H1 (cell line): ENCODE results near the gene TMEM151A.

Experiments used
- BRCA1 ChIP-seq: IDR thresholded peaks from 2 replicates; pipeline ENCODE4 v1.6.1; 2012; ENCODE audit warnings: low read depth, low read length, improper control_type of control experiment
- CTCF ChIP-seq, 3 experiments: IDR thresholded peaks; 1 replicate in 2 of 3; 2 replicates in 1 of 3; pipeline versions ENCODE4 v1.5.1 to v1.6.1; 2011; ENCODE audit warnings: low read length in 3 of 3, mild to moderate bottlenecking in 3 of 3, inconsistent platforms in 2 of 3, low read depth in 1 of 3, moderate library complexity in 1 of 3; ENCODE audit not compliant: insufficient read depth in 1 of 3; ENCODE audit errors: control extremely low read depth in 1 of 3
- EGR1 ChIP-seq: IDR thresholded peaks from 2 replicates; pipeline ENCODE4 v1.6.1; 2011; ENCODE audit warnings: low read depth, low read length, borderline replicate concordance
- EZH2 ChIP-seq: fragments of 200-600 bp; sonication (generic); IDR thresholded peaks from 2 replicates; pipeline ENCODE4 v1.7.1; 2012; ENCODE audit warnings: low read depth, mild to moderate bottlenecking, moderate library complexity, low read length, inconsistent platforms; ENCODE audit not compliant: severe bottlenecking
- POLR2A ChIP-seq, 2 experiments: IDR thresholded peaks; 1 replicate in 1 of 2; 2 replicates in 1 of 2; pipeline ENCODE4 v1.6.1; 2011; ENCODE audit warnings: low read depth in 2 of 2, low read length in 2 of 2, mild to moderate bottlenecking in 2 of 2; ENCODE audit errors: control extremely low read depth in 1 of 2
- RAD21 ChIP-seq, 2 experiments: IDR thresholded peaks in 1 of 2; conservative IDR thresholded peaks in 1 of 2; 2 replicates each; pipeline ENCODE4 v1.6.1; 2011; ENCODE audit warnings: low read depth in 2 of 2, low read length in 2 of 2, improper control_type of control experiment in 1 of 2, inconsistent platforms in 1 of 2, mild to moderate bottlenecking in 1 of 2, moderate library complexity in 1 of 2
- RXRA ChIP-seq: IDR thresholded peaks from 2 replicates; pipeline ENCODE4 v1.6.1; 2011; ENCODE audit warnings: low read depth, mild to moderate bottlenecking, low read length, moderate library complexity; ENCODE audit not compliant: insufficient read depth
- SP2 ChIP-seq: IDR thresholded peaks from 2 replicates; pipeline ENCODE4 v1.6.1; 2012; ENCODE audit warnings: mild to moderate bottlenecking, low read length, inconsistent platforms
- TAF1 ChIP-seq: IDR thresholded peaks from 2 replicates; pipeline ENCODE4 v1.6.1; 2011; ENCODE audit warnings: mild to moderate bottlenecking, low read depth, low read length
- YY1 ChIP-seq: IDR thresholded peaks from 2 replicates; pipeline ENCODE4 v1.6.1; 2011; ENCODE audit warnings: low read depth, mild to moderate bottlenecking, low read length

- TF ChIP-seq POLR2A (IDR thresholded peaks at IDR 0.05; ENCODE audit: control extremely low read depth in 1 of 2, low read depth in 2 of 2, low read length in 2 of 2) (no peak), BRCA1 (no peak), EZH2 (no peak), RXRA (no peak), EGR1 (no peak), YY1 (no peak), CTCF (IDR thresholded peaks at IDR 0.05; ENCODE audit: control extremely low read depth in 1 of 3, insufficient read depth in 1 of 3, low read depth in 1 of 3, low read length in 3 of 3) (no peak), RAD21 (IDR thresholded peaks at IDR 0.05 in 1 of 2, conservative IDR thresholded peaks at IDR 0.05 in 1 of 2; ENCODE audit: low read depth in 2 of 2, low read length in 2 of 2) (no peak), SP2 (no peak), TAF1 (no peak)
Observed at GRCh38 chr11:66266378-66267038, 25.2 kb upstream of the TMEM151A start.
